Ishikawa (cell line): Measurements from ENCODE around the gene STXBP3.

Source experiments
- CEBPB ChIP-seq: IDR thresholded peaks from 2 replicates; pipeline ENCODE4 v1.6.1; 2012
- CREB1 ChIP-seq: IDR thresholded peaks from 2 replicates; pipeline ENCODE4 v1.6.1; 2012; ENCODE audit warnings: low read depth
- EGR1 ChIP-seq: IDR thresholded peaks from 2 replicates; pipeline ENCODE4 v1.6.1; 2012
- EP300 ChIP-seq: IDR thresholded peaks from 2 replicates; pipeline ENCODE4 v1.6.1; 2012; ENCODE audit warnings: borderline replicate concordance
- FOXM1 ChIP-seq: IDR thresholded peaks from 2 replicates; pipeline ENCODE4 v1.6.1; 2012; ENCODE audit warnings: low read depth, borderline replicate concordance
- MAX ChIP-seq: IDR thresholded peaks from 2 replicates; pipeline ENCODE4 v1.6.1; 2012
- NFIC ChIP-seq: IDR thresholded peaks from 2 replicates; pipeline ENCODE4 v1.6.1; 2012
- RAD21 ChIP-seq: IDR thresholded peaks from 2 replicates; pipeline ENCODE4 v1.6.1; 2012; ENCODE audit warnings: low read depth
- REST ChIP-seq: IDR thresholded peaks from 2 replicates; pipeline ENCODE4 v1.6.1; 2012; ENCODE audit warnings: low read depth, mild to moderate bottlenecking
- TAF1 ChIP-seq: IDR thresholded peaks from 2 replicates; pipeline ENCODE4 v1.6.1; 2012; ENCODE audit warnings: low read depth, mild to moderate bottlenecking
- TCF12 ChIP-seq: IDR thresholded peaks from 2 replicates; pipeline ENCODE4 v1.6.1; 2012; ENCODE audit warnings: low read depth
- TEAD4 ChIP-seq: IDR thresholded peaks from 2 replicates; pipeline ENCODE4 v1.6.1; 2012
- YY1 ChIP-seq: IDR thresholded peaks from 2 replicates; pipeline ENCODE4 v1.6.1; 2012; ENCODE audit warnings: low read depth
- ZBTB7A ChIP-seq: IDR thresholded peaks from 2 replicates; pipeline ENCODE4 v1.6.1; 2012; ENCODE audit warnings: low read depth

- no peak for TF ChIP-seq YY1
- no peak for TF ChIP-seq RAD21
- no peak for TF ChIP-seq NFIC
- no peak for TF ChIP-seq CREB1
- TF ChIP-seq CEBPB, result no peak
- no peak for TF ChIP-seq TAF1
- TF ChIP-seq EGR1, result no peak
- TF ChIP-seq FOXM1, result no peak
- TF ChIP-seq REST, result no peak
- TF ChIP-seq TEAD4, result no peak
- no peak for TF ChIP-seq ZBTB7A
- TF ChIP-seq EP300, result no peak
- TF ChIP-seq MAX, result no peak
- TF ChIP-seq TCF12, result no peak
Observed at GRCh38 chr1:108824051-108824450, 77.6 kb downstream of the STXBP3 start.
